ENCODE results near the gene SERPINA5.

GRCh38 chr14:94588311-94588710, 7.1 kb downstream of the SERPINA5 start:
- TF ChIP-seq, protein P1, sequence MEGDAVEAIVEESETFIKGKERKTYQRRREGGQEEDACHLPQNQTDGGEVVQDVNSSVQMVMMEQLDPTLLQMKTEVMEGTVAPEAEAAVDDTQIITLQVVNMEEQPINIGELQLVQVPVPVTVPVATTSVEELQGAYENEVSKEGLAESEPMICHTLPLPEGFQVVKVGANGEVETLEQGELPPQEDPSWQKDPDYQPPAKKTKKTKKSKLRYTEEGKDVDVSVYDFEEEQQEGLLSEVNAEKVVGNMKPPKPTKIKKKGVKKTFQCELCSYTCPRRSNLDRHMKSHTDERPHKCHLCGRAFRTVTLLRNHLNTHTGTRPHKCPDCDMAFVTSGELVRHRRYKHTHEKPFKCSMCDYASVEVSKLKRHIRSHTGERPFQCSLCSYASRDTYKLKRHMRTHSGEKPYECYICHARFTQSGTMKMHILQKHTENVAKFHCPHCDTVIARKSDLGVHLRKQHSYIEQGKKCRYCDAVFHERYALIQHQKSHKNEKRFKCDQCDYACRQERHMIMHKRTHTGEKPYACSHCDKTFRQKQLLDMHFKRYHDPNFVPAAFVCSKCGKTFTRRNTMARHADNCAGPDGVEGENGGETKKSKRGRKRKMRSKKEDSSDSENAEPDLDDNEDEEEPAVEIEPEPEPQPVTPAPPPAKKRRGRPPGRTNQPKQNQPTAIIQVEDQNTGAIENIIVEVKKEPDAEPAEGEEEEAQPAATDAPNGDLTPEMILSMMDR (IDR thresholded peaks at IDR 0.05 in 2 of 3, conservative IDR thresholded peaks at IDR 0.05 in 1 of 3; ENCODE audit: borderline replicate concordance in 1 of 3, insufficient read depth in 1 of 3, low read depth in 2 of 3, low read length in 2 of 3) = no peak
- no peak for TF ChIP-seq EZH2phosphoT487 (IDR thresholded peaks at IDR 0.05; ENCODE audit: borderline replicate concordance)
- TF ChIP-seq POLR2AphosphoS5 (IDR thresholded peaks at IDR 0.05; ENCODE audit: low read depth, low read length) = no peak
- TF ChIP-seq POLR2A (IDR thresholded peaks at IDR 0.05; ENCODE audit: borderline replicate concordance, extremely low read depth, insufficient read depth, insufficient read length) = no peak
